Loucy (cell line): ENCODE data around the gene PPP1R16B.
"Not testable (repeated sequence)": the region's sequence is repeated elsewhere in the genome, so short reads cannot be mapped to it uniquely, and the experiment has no call there.

ENCODE experiments used
- H2AFZ ChIP-seq: fragments of 200-600 bp; sonication (generic); 2 replicates; pipeline ENCODE4 v1.6.0; 2016; ENCODE audit warnings: antibody characterized with exemption, mild to moderate bottlenecking, low read length, moderate library complexity
- H3F3A ChIP-seq: fragments of 200-600 bp; 2 replicates; pipeline ENCODE4 v1.6.0; 2016; ENCODE audit warnings: antibody characterized with exemption, low read depth, mild to moderate bottlenecking
- H3K27me3 ChIP-seq: fragments of 200-600 bp; sonication (generic); 2 replicates; pipeline ENCODE4 v1.6.1; 2014; ENCODE audit warnings: low read length, mild to moderate bottlenecking; ENCODE audit not compliant: insufficient read depth, poor library complexity, severe bottlenecking
- H3K36me3 ChIP-seq: fragments of 200-600 bp; sonication (generic); 2 replicates; pipeline ENCODE4 v1.6.1; 2016; ENCODE audit warnings: low read length; ENCODE audit not compliant: insufficient read depth
- H3K4me1 ChIP-seq: fragments of 200-600 bp; sonication (generic); 2 replicates; pipeline ENCODE4 v1.5.1; 2014; ENCODE audit warnings: low read length, mild to moderate bottlenecking; ENCODE audit not compliant: insufficient read depth, poor library complexity, severe bottlenecking
- H3K4me2 ChIP-seq: fragments of 200-600 bp; sonication (generic); 2 replicates; pipeline ENCODE4 v1.6.0; 2014; ENCODE audit warnings: antibody characterized with exemption, low read length, low read depth, mild to moderate bottlenecking; ENCODE audit not compliant: poor library complexity, severe bottlenecking
- H3K4me3 ChIP-seq: fragments of 200-600 bp; sonication (generic); 2 replicates; pipeline ENCODE4 v1.5.1; 2014; ENCODE audit warnings: low read length, mild to moderate bottlenecking, mixed read lengths; ENCODE audit not compliant: poor library complexity, severe bottlenecking
- H3K79me2 ChIP-seq: fragments of 200-600 bp; sonication (generic); 2 replicates; pipeline ENCODE4 v1.6.1; 2014; ENCODE audit warnings: low read length; ENCODE audit not compliant: insufficient read depth
- H3K9ac ChIP-seq: fragments of 200-600 bp; sonication (generic); 2 replicates; pipeline ENCODE4 v1.6.0; 2014; ENCODE audit warnings: mild to moderate bottlenecking, low read depth, low read length, moderate library complexity; ENCODE audit not compliant: poor library complexity, severe bottlenecking
- H3K9me2 ChIP-seq: fragments of 200-600 bp; sonication (generic); replicated peaks from 2 replicates; pipeline ENCODE4 v1.6.1; 2016; ENCODE audit warnings: low read depth, low read length, mixed read lengths
- H3K9me3 ChIP-seq: fragments of 200-600 bp; sonication (generic); 2 replicates; pipeline ENCODE4 v1.6.1; 2014; ENCODE audit warnings: mild to moderate bottlenecking, antibody characterized with exemption, low read length, low read depth; ENCODE audit not compliant: insufficient read depth
- H4K20me1 ChIP-seq: fragments of 200-600 bp; sonication (generic); 2 replicates; pipeline ENCODE4 v1.6.0; 2014; ENCODE audit warnings: antibody characterized with exemption, low read length, mild to moderate bottlenecking; ENCODE audit not compliant: insufficient read depth, poor library complexity, severe bottlenecking
- CTCF ChIP-seq: fragments of 200-600 bp; sonication (generic); conservative IDR thresholded peaks from 2 replicates; pipeline ENCODE4 v1.5.1; 2014; ENCODE audit warnings: mild to moderate bottlenecking, antibody characterized with exemption, low read length
- EZH2phosphoT487 ChIP-seq: fragments of 200-600 bp; IDR thresholded peaks from 2 replicates; pipeline ENCODE4 v1.6.1; 2018; ENCODE audit warnings: antibody characterized with exemption, mild to moderate bottlenecking, moderate library complexity, borderline replicate concordance

Gene PPP1R16B

GRCh38 chr20:38811769-38812168, 6.3 kb downstream of the PPP1R16B start:
- Histone ChIP-seq H3K9ac (no peak overlapping the region), H3F3A (no peaks in the 10 kb centered on the region), H3K4me3 (no peak overlapping the region), H3K4me1 (peaks cover 49% of the 10 kb centered on the region), H3K27me3 (no peaks in the 10 kb centered on the region), H3K9me2 (no peaks in the 10 kb centered on the region), H2AFZ (no peak overlapping the region), H3K36me3 (no peaks in the 10 kb centered on the region), H3K79me2 (peaks cover 87% of the 10 kb centered on the region), H3K4me2 (peak overlapping the region; percentile 5), H3K9me3 (no peaks in the 10 kb centered on the region), H4K20me1 (peaks cover 13% of the 10 kb centered on the region)
- no peak for TF ChIP-seq EZH2phosphoT487
- no peak for TF ChIP-seq CTCF

GRCh38 chr20:38812182-38812581, 6.7 kb downstream of the PPP1R16B start:
- Histone ChIP-seq H3K9ac (no peak overlapping the region), H3F3A (no peaks in the 10 kb centered on the region), H4K20me1 (peaks cover 13% of the 10 kb centered on the region), H3K4me3 (no peak overlapping the region), H3K4me1 (peaks cover 49% of the 10 kb centered on the region), H3K4me2 (peak overlapping the region; percentile 5), H3K9me3 (no peaks in the 10 kb centered on the region), H3K9me2 (no peaks in the 10 kb centered on the region), H3K36me3 (no peaks in the 10 kb centered on the region), H2AFZ (no peak overlapping the region), H3K27me3 (no peaks in the 10 kb centered on the region), H3K79me2 (peaks cover 87% of the 10 kb centered on the region)
- TF ChIP-seq EZH2phosphoT487, result no peak
- TF ChIP-seq CTCF, result no peak

GRCh38 chr20:38812709-38813573, 7.4 kb downstream of the PPP1R16B start:
- H3K9ac ChIP-seq, result no peak overlapping the region
- H4K20me1 ChIP-seq, result peaks cover 6% of the 10 kb centered on the region
- no peaks in the 10 kb centered on the region for H3K9me2 ChIP-seq
- no peaks in the 10 kb centered on the region for H3K9me3 ChIP-seq
- H2AFZ ChIP-seq, result no peak overlapping the region
- no peaks in the 10 kb centered on the region for H3K27me3 ChIP-seq
- H3K4me2 ChIP-seq, result peak overlapping the region; percentile 5
- TF ChIP-seq EZH2phosphoT487 (no peak), CTCF (no peak)
- H3F3A ChIP-seq, result no peaks in the 10 kb centered on the region
- H3K4me1 ChIP-seq, result peaks cover 43% of the 10 kb centered on the region
- peaks cover 84% of the 10 kb centered on the region for H3K79me2 ChIP-seq
- no peak overlapping the region for H3K4me3 ChIP-seq
- H3K36me3 ChIP-seq, result no peaks in the 10 kb centered on the region

GRCh38 chr20:38813574-38813962, 8.1 kb downstream of the PPP1R16B start:
- H3K9me3 ChIP-seq, H3K27me3 ChIP-seq: not testable (repeated sequence)
- peaks cover 78% of the 10 kb centered on the region for H3K79me2 ChIP-seq

More at GRCh38 chr20:38813574-38813962, 8.1 kb downstream of the PPP1R16B start:
- H3K9ac ChIP-seq, H4K20me1 ChIP-seq, H3K4me3 ChIP-seq, H3K9me2 ChIP-seq, H3K36me3 ChIP-seq, H2AFZ ChIP-seq, H3F3A ChIP-seq, H3K4me2 ChIP-seq: not testable (repeated sequence)
- peaks cover 36% of the 10 kb centered on the region for H3K4me1 ChIP-seq
